H9 (cell line): ENCODE data around the gene HS6ST1. TPM values are rescaled to one million over a fixed set of nuclear protein-coding genes. Genes with fewer than 3 reads are reported as not detected.

Source experiments
- DNase-seq: peaks from one replicate; pipeline ENCODE4 v3.0.0-alpha.2; 2017
- H2AFZ ChIP-seq: one replicate; pipeline ENCODE4 v1.6.1; 2013; ENCODE audit warnings: mild to moderate bottlenecking, low read length, control low read depth, moderate library complexity
- H2AK5ac ChIP-seq: 2 replicates; pipeline ENCODE4 v1.6.1; 2013; ENCODE audit warnings: low read length, control low read depth, mixed read lengths; ENCODE audit not compliant: insufficient read length
- H2BK120ac ChIP-seq: one replicate; pipeline ENCODE4 v1.6.1; 2013; ENCODE audit warnings: low read depth, mild to moderate bottlenecking, low read length, control low read depth, inconsistent platforms; ENCODE audit not compliant: poor library complexity, severe bottlenecking
- H2BK12ac ChIP-seq: 2 replicates; pipeline ENCODE4 v1.6.1; 2013; ENCODE audit warnings: low read length, control low read depth, mixed read lengths, low read depth; ENCODE audit not compliant: insufficient read length
- H2BK15ac ChIP-seq: 2 replicates; pipeline ENCODE4 v1.6.1; 2013; ENCODE audit warnings: low read depth, low read length, control low read depth
- H2BK20ac ChIP-seq: one replicate; pipeline ENCODE4 v1.6.1; 2013; ENCODE audit warnings: low read depth, mild to moderate bottlenecking, low read length, control low read depth, inconsistent platforms; ENCODE audit not compliant: poor library complexity, severe bottlenecking
- H2BK5ac ChIP-seq: 2 replicates; pipeline ENCODE4 v1.6.1; 2013; ENCODE audit warnings: low read length, control low read depth, mixed read lengths; ENCODE audit not compliant: insufficient read length
- H3K14ac ChIP-seq: 2 replicates; pipeline ENCODE4 v1.6.1; 2013; ENCODE audit warnings: low read length, control low read depth; ENCODE audit not compliant: insufficient read depth
- H3K18ac ChIP-seq: 2 replicates; pipeline ENCODE4 v1.6.1; 2013; ENCODE audit warnings: low read depth, mild to moderate bottlenecking, mixed read lengths, low read length, control low read depth; ENCODE audit not compliant: insufficient read length
- H3K23ac ChIP-seq: 2 replicates; pipeline ENCODE4 v1.6.1; 2013; ENCODE audit warnings: low read length, control low read depth, mixed read lengths, low read depth; ENCODE audit not compliant: insufficient read length
- H3K23me2 ChIP-seq: 2 replicates; pipeline ENCODE4 v1.6.1; 2013; ENCODE audit warnings: low read depth, mild to moderate bottlenecking, mixed read lengths, low read length, control low read depth; ENCODE audit not compliant: insufficient read length, poor library complexity, severe bottlenecking
- H3K27ac ChIP-seq: 2 replicates; pipeline ENCODE4 v1.5.1; 2013; ENCODE audit warnings: low read length, control low read depth, mixed read lengths, low read depth; ENCODE audit not compliant: insufficient read length
- H3K27me3 ChIP-seq: 2 replicates; pipeline ENCODE4 v1.6.1; 2013; ENCODE audit warnings: low read length, control low read depth, inconsistent platforms; ENCODE audit not compliant: insufficient read depth
- H3K4ac ChIP-seq: 2 replicates; pipeline ENCODE4 v1.6.1; 2013; ENCODE audit warnings: low read depth, mild to moderate bottlenecking, control low read depth, inconsistent platforms, low read length, moderate library complexity
- H3K4me1 ChIP-seq: 2 replicates; pipeline ENCODE4 v1.6.1; 2013; ENCODE audit warnings: low read length, control low read depth, inconsistent platforms; ENCODE audit not compliant: insufficient read depth
- H3K4me2 ChIP-seq: 2 replicates; pipeline ENCODE4 v1.6.1; 2013; ENCODE audit warnings: low read length, control low read depth, mixed read lengths; ENCODE audit not compliant: insufficient read length, insufficient read depth
- H3K56ac ChIP-seq: 2 replicates; pipeline ENCODE4 v1.6.1; 2013; ENCODE audit warnings: low read depth, mild to moderate bottlenecking, mixed read lengths, low read length, control low read depth; ENCODE audit not compliant: insufficient read length
- H3K79me1 ChIP-seq: 2 replicates; pipeline ENCODE4 v1.6.1; 2013; ENCODE audit warnings: low read depth, mild to moderate bottlenecking, moderate library complexity, low read length, control low read depth, inconsistent platforms; ENCODE audit not compliant: insufficient read depth, poor library complexity, severe bottlenecking
- H3K79me2 ChIP-seq: 2 replicates; pipeline ENCODE4 v1.6.1; 2013; ENCODE audit warnings: low read length, control low read depth, inconsistent platforms; ENCODE audit not compliant: insufficient read depth
- H3K9ac ChIP-seq: 2 replicates; pipeline ENCODE4 v1.6.1; 2013; ENCODE audit warnings: low read length, control low read depth, mixed read lengths; ENCODE audit not compliant: insufficient read length; ENCODE audit errors: extremely low read depth
- H3K9me3 ChIP-seq: one replicate; pipeline ENCODE4 v1.6.1; 2013; ENCODE audit warnings: low read depth, low read length, inconsistent platforms; ENCODE audit not compliant: control insufficient read depth
- H3T11ph ChIP-seq: one replicate; pipeline ENCODE4 v1.6.1; 2013; ENCODE audit warnings: mild to moderate bottlenecking, low read length, control low read depth, inconsistent platforms
- H4K20me1 ChIP-seq: one replicate; pipeline ENCODE4 v1.6.1; 2013; ENCODE audit not compliant: control insufficient read depth, insufficient read length, insufficient read depth
- H4K5ac ChIP-seq: 2 replicates; pipeline ENCODE4 v1.6.1; 2013; ENCODE audit warnings: low read depth, mild to moderate bottlenecking, mixed read lengths, low read length, control low read depth; ENCODE audit not compliant: insufficient read length
- H4K8ac ChIP-seq: replicated peaks from 2 replicates; pipeline ENCODE4 v1.6.1; 2013; ENCODE audit warnings: low read length, control low read depth, mixed read lengths, low read depth; ENCODE audit not compliant: insufficient read length
- H4K91ac ChIP-seq: 2 replicates; pipeline ENCODE4 v1.6.1; 2013; ENCODE audit warnings: low read depth, mild to moderate bottlenecking, moderate library complexity, mixed read lengths, low read length, control low read depth; ENCODE audit not compliant: insufficient read length
- H3K27ac Mint-ChIP-seq, 3 experiments: 2 replicates in 2 of 3; 3 replicates in 1 of 3; pipeline ENCODE4 v1.8.0; 2020 to 2021; ENCODE audit warnings: mixed read lengths in 3 of 3, mild to moderate bottlenecking in 1 of 3, moderate library complexity in 1 of 3
- H3K27me3 Mint-ChIP-seq: 2 replicates; pipeline ENCODE4 v1.8.0; 2021; ENCODE audit warnings: low read depth, mild to moderate bottlenecking, moderate library complexity, mixed read lengths
- H3K36me3 Mint-ChIP-seq, 3 experiments: 2 replicates in 2 of 3; 3 replicates in 1 of 3; pipeline ENCODE4 v1.8.0; 2020 to 2021; ENCODE audit warnings: low read depth in 3 of 3, mixed read lengths in 3 of 3; ENCODE audit not compliant: insufficient read depth in 1 of 3
- H3K4me1 Mint-ChIP-seq, 2 experiments: 2 replicates each; pipeline ENCODE4 v1.8.0; 2020; ENCODE audit warnings: mixed read lengths in 2 of 2
- H3K4me3 Mint-ChIP-seq, 2 experiments: 2 replicates in 1 of 2; 3 replicates in 1 of 2; pipeline ENCODE4 v1.8.0; 2020 to 2021; ENCODE audit warnings: mild to moderate bottlenecking in 2 of 2, mixed read lengths in 2 of 2, moderate library complexity in 1 of 2
- H3K9me3 Mint-ChIP-seq, 2 experiments: 2 replicates in 1 of 2; 3 replicates in 1 of 2; pipeline ENCODE4 v1.8.0; 2020; ENCODE audit warnings: mild to moderate bottlenecking in 2 of 2, mixed read lengths in 2 of 2, moderate library complexity in 1 of 2
- WGBS: extraction: QIAGEN DNeasy Blood & Tissue Kit; methylation state at CpG from one replicate; pipeline ENCODE4 v1.1.7; 2013; ENCODE audit warnings: missing lambda C conversion rate, low lambda C conversion rate, mixed read lengths; ENCODE audit not compliant: insufficient read length; ENCODE audit errors: extremely low coverage; 5-methylcytosine and 5-hydroxymethylcytosine counted together
- total RNA-seq: library from RNA; stranded (reverse); gene quantifications from 2 replicates; pipeline ENCODE4 v1.2.1, GENCODE V29; 2021
- TF ChIP-seq, protein P1 (sequence below): fragments of 200-600 bp; sonication (generic); conservative IDR thresholded peaks from 3 replicates; pipeline ENCODE4 v1.8.0; 2021; ENCODE audit warnings: antibody characterized with exemption, mild to moderate bottlenecking

HS6ST1 gene
- total RNA-seq, 1 experiment from 2014 or later = 60.2 TPM

DNA sequence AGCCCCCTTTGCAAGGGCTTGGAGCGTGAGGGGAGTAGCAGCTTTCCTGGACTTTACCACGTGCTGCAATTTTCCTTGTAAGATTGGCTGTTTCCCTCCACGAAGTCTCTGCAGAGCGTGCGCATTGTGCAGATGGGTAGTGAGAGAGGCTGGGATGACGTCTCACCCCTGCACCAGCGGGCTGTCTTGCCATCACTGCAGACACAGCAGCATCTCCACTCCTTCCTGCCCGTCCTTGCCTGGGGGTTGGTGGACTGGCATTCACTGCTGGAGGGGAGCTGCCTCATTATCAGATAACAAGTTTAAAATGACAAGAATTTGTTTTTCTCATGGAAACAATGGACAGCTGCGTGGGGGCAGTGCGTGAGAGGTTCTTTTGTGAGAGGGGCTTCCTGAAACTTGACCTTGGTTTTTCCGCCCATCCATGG lies 45.3 kb upstream of the HS6ST1 start:
- no CpG with 5 or more reads among the region's 11 CpGs for WGBS
- Mint-ChIP-seq H3K27ac (0 out of 7 replicates have a peak overlapping the region, but pooled peaks of 1 of the 3 experiments have one; percentile 48), H3K27me3 (peaks cover 6% of the 10 kb centered on the region), H3K36me3 (peaks cover 0 to 5% (median 2%) of the 10 kb centered on the region in 3 experiments; a peak in 2 of 7 replicates), H3K9me3 (peaks cover 0 to 2% of the 10 kb centered on the region in 2 experiments; a peak in 1 of 5 replicates), H3K4me1 (peaks cover 42% of the 10 kb centered on the region in 2 experiments), H3K4me3 (peak overlapping the region in 1 of 2 experiments; percentile 14; a peak in 1 of 5 replicates)
- peaks cover 7% of the 10 kb centered on the region; the same call in 1 of the 2 replicates for H3K4me1 ChIP-seq
- no peaks in the 10 kb centered on the region for H3K79me1 ChIP-seq
- H2BK15ac ChIP-seq = no peak overlapping the region
- H3K4me2 ChIP-seq = no peak overlapping the region
- TF ChIP-seq, protein P1, sequence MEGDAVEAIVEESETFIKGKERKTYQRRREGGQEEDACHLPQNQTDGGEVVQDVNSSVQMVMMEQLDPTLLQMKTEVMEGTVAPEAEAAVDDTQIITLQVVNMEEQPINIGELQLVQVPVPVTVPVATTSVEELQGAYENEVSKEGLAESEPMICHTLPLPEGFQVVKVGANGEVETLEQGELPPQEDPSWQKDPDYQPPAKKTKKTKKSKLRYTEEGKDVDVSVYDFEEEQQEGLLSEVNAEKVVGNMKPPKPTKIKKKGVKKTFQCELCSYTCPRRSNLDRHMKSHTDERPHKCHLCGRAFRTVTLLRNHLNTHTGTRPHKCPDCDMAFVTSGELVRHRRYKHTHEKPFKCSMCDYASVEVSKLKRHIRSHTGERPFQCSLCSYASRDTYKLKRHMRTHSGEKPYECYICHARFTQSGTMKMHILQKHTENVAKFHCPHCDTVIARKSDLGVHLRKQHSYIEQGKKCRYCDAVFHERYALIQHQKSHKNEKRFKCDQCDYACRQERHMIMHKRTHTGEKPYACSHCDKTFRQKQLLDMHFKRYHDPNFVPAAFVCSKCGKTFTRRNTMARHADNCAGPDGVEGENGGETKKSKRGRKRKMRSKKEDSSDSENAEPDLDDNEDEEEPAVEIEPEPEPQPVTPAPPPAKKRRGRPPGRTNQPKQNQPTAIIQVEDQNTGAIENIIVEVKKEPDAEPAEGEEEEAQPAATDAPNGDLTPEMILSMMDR = no peak
- no peak overlapping the region for H2BK5ac ChIP-seq
- no peak overlapping the region for H2BK20ac ChIP-seq
- no peak overlapping the region for H3K23ac ChIP-seq
- H3K79me2 ChIP-seq = no peaks in the 10 kb centered on the region
- no peak overlapping the region for H2BK120ac ChIP-seq
- DNase-seq = no peak
- peak overlapping the region; percentile 3 for H2BK12ac ChIP-seq
- H3K4ac ChIP-seq = no peak overlapping the region
- H3K27me3 ChIP-seq = no peaks in the 10 kb centered on the region
- H3K9me3 ChIP-seq = no peaks in the 10 kb centered on the region
- no peak overlapping the region for H2AFZ ChIP-seq
- H4K8ac ChIP-seq = no peak overlapping the region
- H3K23me2 ChIP-seq = no peaks in the 10 kb centered on the region
- H3K18ac ChIP-seq = no peak overlapping the region
- H3K14ac ChIP-seq = 0 out of 2 replicates have a peak overlapping the region, but pooled peaks have one; percentile 49
- no peak overlapping the region for H4K91ac ChIP-seq
- no peak overlapping the region for H3K9ac ChIP-seq
- no peak overlapping the region for H4K5ac ChIP-seq
- no peak overlapping the region for H3T11ph ChIP-seq
- H4K20me1 ChIP-seq = no peaks in the 10 kb centered on the region
- no peak overlapping the region for H2AK5ac ChIP-seq
- no peak overlapping the region for H3K27ac ChIP-seq
- H3K56ac ChIP-seq = no peak overlapping the region
